BJ (cell line): ENCODE measurements around the gene SF3A1. TPM values are rescaled to one million over a fixed set of nuclear protein-coding genes. Genes with fewer than 3 reads are reported as not detected.
"Not testable (repeated sequence)": the region's sequence is repeated elsewhere in the genome, so short reads cannot be mapped to it uniquely, and the experiment has no call there.

Source experiments
- CTCF ChIA-PET: fragments of 350-600 bp; formaldehyde crosslinking; extraction: SDS; loops from one replicate; lab custom pipeline; 2021; ENCODE audit warnings: antibody characterized with exemption, inconsistent platforms; lab: Yijun Ruan, JAX
- POLR2A ChIA-PET: fragments of 300-600 bp; sonication (Branson Sonifier 250); formaldehyde crosslinking; extraction: SDS; loops from one replicate; lab custom pipeline; 2021; ENCODE audit warnings: antibody characterized with exemption; lab: Charles Lee
- DNase-seq: peaks from one replicate; pipeline ENCODE4 v3.0.0-alpha.2; 2011; ENCODE audit warnings: low read depth
- H3K27me3 ChIP-seq: 2 replicates; pipeline ENCODE4 v1.6.0; 2011; ENCODE audit warnings: low read length; ENCODE audit not compliant: control insufficient read depth, insufficient read depth
- H3K36me3 ChIP-seq: 2 replicates; pipeline ENCODE4 v1.5.1; 2011; ENCODE audit warnings: low read length; ENCODE audit not compliant: control insufficient read depth, insufficient read depth
- H3K4me3 ChIP-seq: 2 replicates; pipeline ENCODE4 v1.5.1; 2011; ENCODE audit warnings: low read depth, mild to moderate bottlenecking, control low read depth, low read length
- polyA minus RNA-seq: library from RNA; depleted of rRNA, polyadenylated mRNA; stranded (reverse); fragments of >200 nt; gene quantifications from 2 replicates; pipeline ENCODE4 v1.2.3, GENCODE V29; 2011; rRNA and poly(A)+ RNA removed
- polyA plus RNA-seq: library from polyadenylated mRNA; depleted of rRNA; stranded (reverse); fragments of >200 nt; gene quantifications from 2 replicates; pipeline ENCODE4 v1.2.3, GENCODE V29; 2011; rRNA removed
- TF ChIP-seq, protein P1 (sequence below): IDR thresholded peaks from 2 replicates; pipeline ENCODE4 v1.5.1; 2011; ENCODE audit warnings: low read depth, mild to moderate bottlenecking, control low read depth, inconsistent platforms, low read length, moderate library complexity; ENCODE audit not compliant: insufficient read depth

Gene SF3A1, protein sequence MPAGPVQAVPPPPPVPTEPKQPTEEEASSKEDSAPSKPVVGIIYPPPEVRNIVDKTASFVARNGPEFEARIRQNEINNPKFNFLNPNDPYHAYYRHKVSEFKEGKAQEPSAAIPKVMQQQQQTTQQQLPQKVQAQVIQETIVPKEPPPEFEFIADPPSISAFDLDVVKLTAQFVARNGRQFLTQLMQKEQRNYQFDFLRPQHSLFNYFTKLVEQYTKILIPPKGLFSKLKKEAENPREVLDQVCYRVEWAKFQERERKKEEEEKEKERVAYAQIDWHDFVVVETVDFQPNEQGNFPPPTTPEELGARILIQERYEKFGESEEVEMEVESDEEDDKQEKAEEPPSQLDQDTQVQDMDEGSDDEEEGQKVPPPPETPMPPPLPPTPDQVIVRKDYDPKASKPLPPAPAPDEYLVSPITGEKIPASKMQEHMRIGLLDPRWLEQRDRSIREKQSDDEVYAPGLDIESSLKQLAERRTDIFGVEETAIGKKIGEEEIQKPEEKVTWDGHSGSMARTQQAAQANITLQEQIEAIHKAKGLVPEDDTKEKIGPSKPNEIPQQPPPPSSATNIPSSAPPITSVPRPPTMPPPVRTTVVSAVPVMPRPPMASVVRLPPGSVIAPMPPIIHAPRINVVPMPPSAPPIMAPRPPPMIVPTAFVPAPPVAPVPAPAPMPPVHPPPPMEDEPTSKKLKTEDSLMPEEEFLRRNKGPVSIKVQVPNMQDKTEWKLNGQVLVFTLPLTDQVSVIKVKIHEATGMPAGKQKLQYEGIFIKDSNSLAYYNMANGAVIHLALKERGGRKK
- polyA plus RNA-seq, result 43.2 and 66.8 TPM in 2 replicates
- polyA minus RNA-seq, result 80.0 and 131 TPM in 2 replicates

GRCh38 chr22:30356449-30357235, at the start of gene SF3A1, which contains the start of gene CCDC157:
TSS of gene SF3A1 (minus strand) at chr22:30356894. CDS start at chr22:30356792, 102 bp downstream.
TSS of gene CCDC157 (plus strand) at chr22:30357007. CDS start at chr22:30366001, 8,994 bp downstream.
- Histone ChIP-seq H3K36me3 (peaks cover 12% of the 10 kb centered on the region), H3K27me3 (no peaks in the 10 kb centered on the region), H3K4me3 (peak within 1 kb of the TSS; percentile 85)
- DNase-seq, result peak; percentile 42
- CTCF ChIA-PET, result interaction anchor here (0.6 to 1.7 kb wide), 8 partner anchors 19 to 779 kb away, joined by 3 to 16 read pairs (median 3); partner anchors contain the start of gene CASTOR1
- POLR2A ChIA-PET, result no interaction called here
- TF ChIP-seq, protein P1, sequence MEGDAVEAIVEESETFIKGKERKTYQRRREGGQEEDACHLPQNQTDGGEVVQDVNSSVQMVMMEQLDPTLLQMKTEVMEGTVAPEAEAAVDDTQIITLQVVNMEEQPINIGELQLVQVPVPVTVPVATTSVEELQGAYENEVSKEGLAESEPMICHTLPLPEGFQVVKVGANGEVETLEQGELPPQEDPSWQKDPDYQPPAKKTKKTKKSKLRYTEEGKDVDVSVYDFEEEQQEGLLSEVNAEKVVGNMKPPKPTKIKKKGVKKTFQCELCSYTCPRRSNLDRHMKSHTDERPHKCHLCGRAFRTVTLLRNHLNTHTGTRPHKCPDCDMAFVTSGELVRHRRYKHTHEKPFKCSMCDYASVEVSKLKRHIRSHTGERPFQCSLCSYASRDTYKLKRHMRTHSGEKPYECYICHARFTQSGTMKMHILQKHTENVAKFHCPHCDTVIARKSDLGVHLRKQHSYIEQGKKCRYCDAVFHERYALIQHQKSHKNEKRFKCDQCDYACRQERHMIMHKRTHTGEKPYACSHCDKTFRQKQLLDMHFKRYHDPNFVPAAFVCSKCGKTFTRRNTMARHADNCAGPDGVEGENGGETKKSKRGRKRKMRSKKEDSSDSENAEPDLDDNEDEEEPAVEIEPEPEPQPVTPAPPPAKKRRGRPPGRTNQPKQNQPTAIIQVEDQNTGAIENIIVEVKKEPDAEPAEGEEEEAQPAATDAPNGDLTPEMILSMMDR, result no peak

DNA sequence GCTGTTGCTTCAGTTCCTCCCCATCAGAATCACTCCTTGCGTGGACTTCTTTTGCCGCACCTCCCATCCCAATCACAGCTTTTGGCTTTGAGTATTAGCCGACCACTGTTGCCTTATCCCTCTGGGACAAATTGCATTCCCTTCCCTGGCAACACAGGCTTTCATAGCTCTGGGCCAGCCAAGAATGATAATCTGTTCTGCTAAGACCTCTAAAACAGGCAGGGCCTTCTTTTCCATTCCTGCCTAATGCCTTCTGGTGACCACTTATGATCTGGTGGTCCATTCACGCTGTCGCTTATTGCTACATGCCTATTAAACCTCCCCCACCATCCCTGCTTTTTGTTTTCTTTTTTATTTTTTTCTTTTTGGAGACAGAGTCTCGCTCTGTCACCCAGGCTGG, 49.7 kb upstream of the SF3A1 start:
- TF ChIP-seq, protein P1, result no peak
- Histone ChIP-seq H3K4me3 (no peak overlapping the region), H3K27me3 (no peaks in the 10 kb centered on the region), H3K36me3 (peaks cover 18% of the 10 kb centered on the region)
- POLR2A ChIA-PET, result no interaction called here
- CTCF ChIA-PET, result interaction anchor here (0.7 to 2.4 kb wide), 6 partner anchors 9 to 143 kb away, joined by 3 to 8 read pairs (median 4); partner anchors contain the start of gene SEC14L2
- DNase-seq, result no peak

- ChIA-PET POLR2A (no interaction called here), CTCF (interaction anchor here (0.7 to 2.4 kb wide), 9 partner anchors 9 to 142 kb away, joined by 3 to 8 read pairs (median 3); partner anchors contain the start of gene SEC14L2)
- Histone ChIP-seq H3K27me3 (no peaks in the 10 kb centered on the region), H3K36me3 (peaks cover 16% of the 10 kb centered on the region), H3K4me3 (no peak overlapping the region)
- no peak for DNase-seq
- TF ChIP-seq, protein P1, result no peak
These were observed 49.0 kb upstream of the SF3A1 start for GRCh38 chr22:30405731-30406130.

DNA sequence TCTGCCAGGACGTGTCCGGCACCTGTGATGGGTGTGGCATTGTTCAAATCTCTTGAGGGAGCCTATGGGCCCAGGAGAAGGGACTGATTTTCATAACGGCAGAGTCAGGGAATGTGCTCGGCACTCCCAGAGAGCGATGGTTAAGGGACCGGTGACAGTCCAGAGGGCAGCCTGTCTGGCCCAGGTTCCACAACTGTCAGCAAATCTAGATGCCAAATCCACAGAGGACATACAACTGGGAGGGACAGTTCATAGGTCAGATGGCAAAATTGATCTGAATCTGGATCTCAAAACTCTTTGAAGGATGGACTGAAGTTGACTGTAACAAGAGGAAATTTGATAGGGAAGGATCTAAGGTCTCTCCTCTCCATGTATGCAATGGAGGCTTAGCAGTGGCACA, 47.6 kb upstream of the SF3A1 start:
- POLR2A ChIA-PET, result no interaction called here
- TF ChIP-seq, protein P1, result no peak
- DNase-seq, result no peak
- Histone ChIP-seq H3K36me3 (peaks cover 12% of the 10 kb centered on the region), H3K27me3 (no peaks in the 10 kb centered on the region), H3K4me3 (no peak overlapping the region)
- CTCF ChIA-PET, result interaction anchor here (2.4 kb wide), 1 partner anchor 14 kb away, joined by 8 read pairs; no protein-coding TSS in a partner anchor

DNA sequence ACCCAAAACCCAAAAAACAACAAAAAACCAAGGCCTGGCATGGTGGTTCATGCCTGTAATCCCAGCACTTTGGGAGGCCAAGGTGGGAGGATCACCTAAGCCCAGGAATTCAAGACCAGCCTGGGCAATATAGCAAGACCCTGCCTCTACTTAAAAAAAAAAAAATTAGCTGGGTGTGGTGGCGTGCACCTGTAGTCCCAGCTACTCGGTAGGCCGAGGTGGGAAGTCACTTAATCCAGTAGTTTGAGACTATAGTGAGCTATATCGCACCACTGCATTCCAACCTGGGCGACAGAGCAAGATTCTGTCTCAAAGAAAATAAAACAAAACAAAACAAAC, 46.0 kb upstream of the SF3A1 start:
- POLR2A ChIA-PET, result interaction anchor here (1.0 kb wide), 1 partner anchor 232 kb away, joined by 7 read pairs; no protein-coding TSS in a partner anchor

More for the DNA sequence above, 46.0 kb upstream of the SF3A1 start:
- not testable (repeated sequence) for H3K27me3 ChIP-seq, DNase-seq, H3K4me3 ChIP-seq
- peaks cover 12% of the 10 kb centered on the region for H3K36me3 ChIP-seq
- CTCF ChIA-PET, result interaction anchor here (1.2 to 1.6 kb wide), 6 partner anchors 8 to 295 kb away, joined by 3 to 4 read pairs (median 4); no protein-coding TSS in a partner anchor
